GM20000 (cell line): Measurements from ENCODE around the gene CASR.

Source experiments
- DNase-seq: peaks from one replicate; pipeline ENCODE4 v3.0.0; 2012; ENCODE audit warnings: low spot score
- CTCF ChIP-seq: IDR thresholded peaks from 2 replicates; pipeline ENCODE4 v1.5.1; 2012; ENCODE audit warnings: mild to moderate bottlenecking, control low read depth; ENCODE audit errors: extremely low read depth, missing control alignments

Gene CASR

GRCh38 chr3:122299215-122299614 is 115.7 kb downstream of the CASR start:
- DNase-seq = no peak
- TF ChIP-seq CTCF = no peak

GRCh38 chr3:122299872-122300460 is 116.5 kb downstream of the CASR start:
- peak; percentile 13 for TF ChIP-seq CTCF
- DNase-seq = no peak

- TF ChIP-seq CTCF = no peak
- peak; percentile 30 for DNase-seq
These were observed 117.6 kb downstream of the CASR start for GRCh38 chr3:122301063-122301462.

- no peak for DNase-seq
- peak; percentile 28 for TF ChIP-seq CTCF
These were observed 122.6 kb downstream of the CASR start for GRCh38 chr3:122305818-122306621.

- TF ChIP-seq CTCF = no peak
- DNase-seq = no peak
These were observed 123.1 kb downstream of the CASR start for GRCh38 chr3:122306622-122306953.

- DNase-seq = no peak
- no peak for TF ChIP-seq CTCF
These were observed 123.7 kb downstream of the CASR start for GRCh38 chr3:122307094-122307687.

- no peak for TF ChIP-seq CTCF
- DNase-seq = no peak
These were observed 124.5 kb downstream of the CASR start for GRCh38 chr3:122307976-122308375.
